ENCODE measurements around the gene CTRL.

CTRL gene

GRCh38 chr16:67963292-67963661, 31.6 kb upstream of the CTRL start:
- no peak for DNase-seq (ENCODE audit: low spot score)

- no peak for DNase-seq (ENCODE audit: low spot score)
Measured at GRCh38 chr16:67962135-67962534, 30.5 kb upstream of the CTRL start.

- DNase-seq (ENCODE audit: low spot score) = no peak
Measured at GRCh38 chr16:67961551-67961957, 29.9 kb upstream of the CTRL start.

GRCh38 chr16:67959536-67960329, 28.1 kb upstream of the CTRL start:
- no peak for DNase-seq (ENCODE audit: low spot score)

GRCh38 chr16:67957622-67958021, 26.0 kb upstream of the CTRL start:
- DNase-seq (ENCODE audit: low spot score) = peak; percentile 46

GRCh38 chr16:67954421-67955196, 22.9 kb upstream of the CTRL start:
- peak; percentile 48 for DNase-seq (ENCODE audit: low spot score)

- no peak for DNase-seq (ENCODE audit: low spot score)
Measured at GRCh38 chr16:67953641-67954375, 22.1 kb upstream of the CTRL start.

GRCh38 chr16:67951485-67951884, 19.8 kb upstream of the CTRL start:
- DNase-seq (ENCODE audit: low spot score) = no peak

- DNase-seq (ENCODE audit: low spot score) = no peak
Measured at GRCh38 chr16:67950335-67950843, 18.7 kb upstream of the CTRL start.

GRCh38 chr16:67949645-67950044, 18.0 kb upstream of the CTRL start:
- no peak for DNase-seq (ENCODE audit: low spot score)

GRCh38 chr16:67948015-67948414, 16.4 kb upstream of the CTRL start:
- no peak for DNase-seq (ENCODE audit: low spot score)

- no peak for DNase-seq (ENCODE audit: low spot score)
Measured at GRCh38 chr16:67946966-67947558, 15.4 kb upstream of the CTRL start.

GRCh38 chr16:67946128-67946569, 14.5 kb upstream of the CTRL start:
- DNase-seq (ENCODE audit: low spot score) = no peak

GRCh38 chr16:67945392-67945933, 13.8 kb upstream of the CTRL start:
- DNase-seq (ENCODE audit: low spot score) = no peak

- DNase-seq (ENCODE audit: low spot score) = no peak
Measured at GRCh38 chr16:67944690-67945391, 13.2 kb upstream of the CTRL start.

GRCh38 chr16:67943619-67944504, 12.2 kb upstream of the CTRL start, which contains the start of gene LCAT:
TSS of gene LCAT (minus strand) at chr16:67944120. CDS start at chr16:67944101, 19 bp downstream.
- no peak for DNase-seq (ENCODE audit: low spot score)

- DNase-seq (ENCODE audit: low spot score) = no peak
Measured at GRCh38 chr16:67943256-67943618, 11.6 kb upstream of the CTRL start.

- no peak for DNase-seq (ENCODE audit: low spot score)
Measured at GRCh38 chr16:67942510-67943255, 11.0 kb upstream of the CTRL start.

- DNase-seq (ENCODE audit: low spot score) = no peak
Measured at GRCh38 chr16:67942200-67942509, 10.5 kb upstream of the CTRL start.

Measured in left forelimb (tissue), 1 donor.